GM12891 (cell line): ENCODE measurements around the gene RAB4B.
"Not testable (repeated sequence)": the region's sequence is repeated elsewhere in the genome, so short reads cannot be mapped to it uniquely, and the experiment has no call there.

ENCODE experiments used
- DNase-seq: peaks from one replicate; pipeline ENCODE4 v3.0.0; 2011; ENCODE audit warnings: low spot score; ENCODE audit not compliant: insufficient read length
- FAIRE-seq: peaks from 2 replicates; lab custom pipeline; 2011; peaks lifted over from hg19 to GRCh38; lab: Jason Lieb, UNC
- PAX5 ChIP-seq: IDR thresholded peaks from 2 replicates; pipeline ENCODE4 v1.6.1; 2011; ENCODE audit warnings: low read length, moderate library complexity, mild to moderate bottlenecking; ENCODE audit not compliant: insufficient read depth, severe bottlenecking
- POLR2A ChIP-seq: IDR thresholded peaks from 2 replicates; pipeline ENCODE4 v1.6.1; 2011; ENCODE audit warnings: low read depth, low read length, control low read depth
- POLR2AphosphoS5 ChIP-seq: IDR thresholded peaks from 2 replicates; pipeline ENCODE4 v1.6.1; 2011; ENCODE audit warnings: low read depth, low read length, control low read depth
- POU2F2 ChIP-seq: IDR thresholded peaks from 2 replicates; pipeline ENCODE4 v1.6.1; 2011; ENCODE audit warnings: low read depth, mild to moderate bottlenecking, control low read depth, low read length, moderate library complexity
- SPI1 ChIP-seq: IDR thresholded peaks from 2 replicates; pipeline ENCODE4 v1.6.1; 2011; ENCODE audit warnings: low read depth, low read length, control low read depth
- TAF1 ChIP-seq: IDR thresholded peaks from 2 replicates; pipeline ENCODE4 v1.6.1; 2011; ENCODE audit warnings: low read depth, low read length, control low read depth

The RAB4B gene

GRCh38 chr19:40809358-40810086, 31.5 kb downstream of the RAB4B start:
- DNase-seq (no peak), FAIRE-seq (no peak)
- TF ChIP-seq PAX5 (no peak), TAF1 (no peak), POLR2AphosphoS5 (peak; percentile 63; the same call in 1 of the 2 replicates), SPI1 (no peak), POLR2A (no peak; the same call in 1 of the 2 replicates), POU2F2 (peak; percentile 24; the same call in 1 of the 2 replicates)

DNA sequence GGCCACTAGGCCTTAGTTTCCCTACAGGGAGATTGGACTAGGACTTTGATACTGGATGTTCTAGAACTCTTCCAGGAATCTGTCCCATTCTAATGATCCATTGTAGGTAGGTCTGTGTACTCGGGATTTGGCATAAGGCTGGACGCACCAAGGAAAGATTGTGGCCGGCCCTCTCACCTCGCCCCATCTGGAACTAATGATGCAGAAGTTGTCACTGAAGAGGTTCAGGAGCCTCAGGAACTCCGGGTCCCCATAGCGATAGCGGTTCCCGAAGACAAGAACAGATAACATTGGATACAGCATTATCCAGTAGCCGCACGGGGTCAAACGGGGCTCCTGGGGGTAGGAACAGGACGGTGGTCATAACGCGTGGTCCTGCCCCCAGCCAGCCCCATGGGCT, 32.1 kb downstream of the RAB4B start:
- DNase-seq = no peak
- peak; percentile 51 for FAIRE-seq
- TF ChIP-seq PAX5 (no peak), POLR2A (no peak), SPI1 (no peak), POU2F2 (no peak), POLR2AphosphoS5 (no peak), TAF1 (no peak)

DNA sequence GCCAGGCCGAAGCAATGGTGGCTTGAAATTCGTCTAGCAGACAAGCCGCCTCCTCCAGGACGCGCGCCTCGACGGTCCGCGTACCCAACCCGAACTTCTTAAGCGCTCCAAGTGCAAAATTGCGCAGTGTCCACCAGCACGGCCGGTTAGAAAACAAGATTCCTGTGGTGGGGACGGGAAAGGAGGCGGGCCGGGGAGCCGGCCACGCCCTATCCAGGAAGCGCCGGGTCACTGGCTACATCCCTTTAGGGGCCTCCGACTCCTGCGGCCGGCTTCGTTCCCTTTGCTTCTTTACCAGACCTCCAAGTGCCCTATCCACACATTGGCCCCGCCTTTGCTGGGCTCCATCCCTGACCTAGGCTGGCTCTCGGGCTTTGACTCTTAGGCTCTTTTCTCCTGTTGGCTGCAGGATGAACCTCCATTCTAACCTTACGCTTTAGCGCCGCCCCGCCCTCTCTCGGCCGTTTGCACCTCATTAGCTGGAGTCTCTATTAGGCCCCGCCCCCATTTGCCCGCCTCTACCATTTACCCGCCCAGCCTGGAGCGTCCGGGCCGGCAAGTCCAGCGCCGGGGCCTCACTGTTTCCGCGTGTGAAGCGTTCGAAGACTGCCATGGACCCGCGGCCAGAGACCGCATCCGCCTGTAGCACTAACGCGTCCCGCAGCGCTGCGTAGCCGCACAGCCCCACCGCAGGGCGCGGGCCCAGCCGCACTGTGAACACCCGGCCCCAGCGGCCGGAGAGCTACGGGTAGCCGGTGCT, 32.8 kb downstream of the RAB4B start:
- FAIRE-seq = peak; percentile 70
- DNase-seq = not testable (repeated sequence)

GRCh38 chr19:40811478-40812341, 33.7 kb downstream of the RAB4B start:
- TF ChIP-seq POLR2A (no peak), TAF1 (no peak), POU2F2 (no peak), SPI1 (no peak), POLR2AphosphoS5 (no peak), PAX5 (no peak)
- no peak for FAIRE-seq
- DNase-seq = no peak

DNA sequence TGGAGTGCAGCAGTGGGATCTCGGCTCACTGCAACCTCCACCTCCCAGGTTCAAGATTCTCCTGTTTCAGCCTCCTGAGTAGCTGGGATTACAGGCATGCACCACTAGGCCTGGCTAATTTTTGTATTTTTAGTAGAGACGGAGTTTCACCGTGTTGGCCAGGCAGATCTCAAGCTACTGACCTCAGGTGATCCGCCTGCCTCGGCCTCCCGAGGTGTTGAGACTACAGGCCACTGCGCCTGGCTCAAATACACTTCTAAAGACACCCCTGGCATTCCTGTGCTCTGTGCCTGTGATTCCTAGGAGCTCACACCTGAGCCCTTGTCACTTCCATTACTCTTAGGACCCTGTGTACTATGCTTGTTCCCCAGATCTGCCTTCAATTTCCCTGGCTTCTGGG, 34.5 kb downstream of the RAB4B start:
- DNase-seq, FAIRE-seq: not testable (repeated sequence)

DNA sequence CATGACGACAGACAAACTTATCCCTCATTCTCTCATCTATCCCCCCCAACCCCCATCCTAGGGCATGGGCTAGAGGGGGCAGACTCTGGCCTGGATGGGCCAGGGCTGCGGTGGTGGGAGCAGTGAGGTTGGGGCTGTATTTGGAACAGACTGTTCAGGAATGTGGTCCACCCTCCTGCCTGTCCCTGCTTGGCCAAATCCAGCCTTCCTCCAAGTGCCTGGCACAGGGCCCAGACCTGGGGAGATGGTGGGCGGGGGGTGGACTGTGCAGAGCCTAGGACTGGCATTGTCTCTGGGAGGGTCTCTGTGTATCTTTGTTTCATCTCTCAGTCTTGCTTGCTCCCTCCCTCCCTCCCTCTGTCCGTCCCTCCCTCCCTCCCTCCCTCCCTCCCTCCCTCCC, 35.1 kb downstream of the RAB4B start:
- TF ChIP-seq POLR2AphosphoS5 (no peak), POU2F2 (no peak), SPI1 (no peak), TAF1 (no peak), POLR2A (no peak)
- DNase-seq (no peak), FAIRE-seq (no peak)

DNA sequence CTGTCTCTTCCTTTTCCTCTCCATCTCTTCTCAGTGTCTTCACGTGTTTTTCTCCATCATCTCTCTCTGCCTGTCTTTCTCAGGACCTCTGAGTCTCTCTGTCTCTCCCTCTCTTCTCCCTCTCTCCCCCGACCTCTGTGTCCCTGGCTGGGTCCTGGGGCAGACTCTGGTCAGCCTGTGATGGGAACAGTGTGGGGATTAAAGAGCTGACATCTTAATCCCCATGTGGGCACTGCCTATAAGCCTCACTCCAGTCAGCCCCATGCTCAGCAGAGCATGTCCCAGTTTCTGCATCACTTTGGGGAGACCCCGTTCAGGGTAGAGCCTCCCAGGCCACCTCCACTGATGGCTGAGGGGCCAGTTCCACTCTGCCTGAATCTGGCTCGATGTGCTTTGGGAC, 37.2 kb downstream of the RAB4B start:
- FAIRE-seq = no peak
- TF ChIP-seq PAX5 (no peak), POLR2A (no peak), POU2F2 (no peak), TAF1 (no peak), SPI1 (no peak), POLR2AphosphoS5 (no peak)
- DNase-seq = no peak

DNA sequence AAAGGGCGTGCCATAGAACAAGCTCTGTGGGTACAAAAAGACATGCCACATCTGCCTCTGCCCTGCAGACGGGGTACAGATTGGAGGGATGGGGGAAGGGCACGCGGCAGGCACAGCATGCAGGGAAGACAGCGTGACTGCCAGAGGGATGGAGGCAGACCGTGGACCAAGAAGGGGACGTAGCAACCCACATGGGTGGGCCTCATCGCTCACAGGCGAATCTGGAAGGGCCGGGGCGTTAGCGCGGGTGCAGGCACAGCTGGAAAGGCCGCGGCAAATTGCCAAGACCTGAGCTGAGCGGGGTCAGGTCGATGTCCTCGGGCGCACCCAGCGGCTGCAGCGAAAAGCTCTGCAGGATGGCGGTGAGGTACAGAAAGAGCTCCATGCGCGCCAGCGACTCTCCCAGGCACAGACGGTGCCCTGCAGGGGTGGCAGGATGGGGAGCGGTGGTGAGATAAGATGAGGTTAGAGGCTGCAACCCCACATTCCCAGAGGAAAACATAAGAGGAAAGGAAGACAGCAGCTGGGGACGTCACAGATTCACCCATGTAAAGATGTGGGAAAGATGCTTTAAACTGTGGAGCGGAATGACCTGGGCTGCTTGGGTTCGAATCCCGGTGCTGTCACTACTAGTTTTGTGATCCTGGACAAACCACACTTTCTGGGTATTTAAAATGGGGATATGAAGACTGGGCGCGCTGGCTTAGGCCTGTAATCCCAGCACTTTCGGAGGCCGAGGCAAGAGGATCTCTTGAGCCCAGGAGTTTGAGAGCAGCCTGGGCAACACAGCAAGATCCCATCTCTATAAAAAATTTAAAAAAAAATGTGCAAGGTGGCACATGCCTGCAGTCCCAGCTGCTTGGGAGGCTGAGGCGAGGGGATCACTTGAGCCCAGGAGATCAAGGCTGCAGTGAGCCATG, 40.7 kb downstream of the RAB4B start:
- peak; percentile 93 for FAIRE-seq
- DNase-seq = not testable (repeated sequence)

DNA sequence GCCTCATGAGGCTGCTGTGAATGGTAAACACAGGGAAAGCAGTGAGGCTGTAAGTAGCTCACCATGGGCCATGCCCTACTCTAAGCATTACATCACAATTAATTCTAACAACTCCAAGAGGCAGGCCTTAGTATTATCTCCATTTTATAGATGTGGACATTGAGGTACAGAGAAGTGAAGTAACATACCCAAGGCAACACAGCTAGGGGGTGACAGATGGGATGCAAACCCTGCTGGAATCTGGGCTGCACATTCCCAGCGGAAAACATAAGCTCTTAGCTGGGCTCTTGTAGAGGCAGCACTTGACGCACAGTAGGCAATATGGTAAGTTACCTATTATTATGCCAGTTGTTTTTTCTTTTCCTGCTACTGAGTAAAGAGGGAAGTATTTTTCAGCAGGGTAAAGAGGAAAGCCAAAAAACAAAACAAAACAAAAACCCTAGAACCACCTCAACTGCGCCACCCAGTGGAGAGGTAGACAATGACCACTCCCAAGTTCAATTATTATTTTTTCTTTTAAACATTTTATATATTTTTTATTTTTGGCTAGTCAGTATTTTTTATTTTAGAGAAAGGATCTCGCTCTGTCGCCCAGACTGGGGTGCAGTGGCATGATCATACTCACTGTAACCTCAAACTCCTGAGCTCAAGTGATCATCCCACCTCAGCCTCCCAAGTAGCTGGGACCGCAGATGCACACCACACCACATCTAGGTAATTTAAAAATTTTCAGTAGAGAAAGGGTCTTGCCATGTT, 41.6 kb downstream of the RAB4B start:
- not testable (repeated sequence) for FAIRE-seq, DNase-seq
